Stimulated activated CD4-positive, alpha-beta T cell treated with anti-CD3 and anti-CD28 coated beads, Interleukin-12 subunit alpha, Interleukin-12 subunit beta, amount 100 ng/mL, for 4 hours (primary cell): Measurements from ENCODE around the gene DENR.
"Not testable (repeated sequence)": the region's sequence is repeated elsewhere in the genome, so short reads cannot be mapped to it uniquely, and the experiment has no call there.

Source experiments
- DNase-seq: peaks from one replicate; pipeline ENCODE4 v3.0.0-alpha.2; 2020

The DENR gene

GRCh38 chr12:122743895-122744525 lies 8.6 kb upstream of the DENR start:
- no peak for DNase-seq

- DNase-seq: no peak
Measured at GRCh38 chr12:122747224-122748135, 5.1 kb upstream of the DENR start.

GRCh38 chr12:122749569-122750332 lies 2.9 kb upstream of the DENR start:
- DNase-seq: no peak

GRCh38 chr12:122750781-122751515 lies 1.7 kb upstream of the DENR start:
- not testable (repeated sequence) for DNase-seq

GRCh38 chr12:122753319-122753650 lies 661 bp downstream of the DENR start:
- DNase-seq: no peak

GRCh38 chr12:122754790-122755189 lies 2.2 kb downstream of the DENR start:
- no peak for DNase-seq

GRCh38 chr12:122757568-122757967 lies 4.9 kb downstream of the DENR start:
- DNase-seq: no peak

GRCh38 chr12:122785503-122785902 lies 32.9 kb downstream of the DENR start:
- no peak for DNase-seq

GRCh38 chr12:122788387-122788786 lies 35.8 kb downstream of the DENR start:
- DNase-seq: no peak

GRCh38 chr12:122789637-122790036 lies 37.0 kb downstream of the DENR start:
- no peak for DNase-seq

- no peak for DNase-seq
Measured at GRCh38 chr12:122790393-122791075, 37.9 kb downstream of the DENR start.

GRCh38 chr12:122793685-122794106 lies 41.1 kb downstream of the DENR start:
- no peak for DNase-seq

- no peak for DNase-seq
Measured at GRCh38 chr12:122795807-122796206, 43.2 kb downstream of the DENR start.

- DNase-seq: no peak
Measured at GRCh38 chr12:122799641-122800243, 47.1 kb downstream of the DENR start.

GRCh38 chr12:122803937-122804336 lies 51.3 kb downstream of the DENR start:
- DNase-seq: no peak

GRCh38 chr12:122804957-122805356 lies 52.3 kb downstream of the DENR start:
- not testable (repeated sequence) for DNase-seq

GRCh38 chr12:122807651-122808050 lies 55.0 kb downstream of the DENR start:
- DNase-seq: no peak

- DNase-seq: no peak
Measured at GRCh38 chr12:122811777-122812176, 59.2 kb downstream of the DENR start.

- no peak for DNase-seq
Measured at GRCh38 chr12:122813310-122813713, 60.7 kb downstream of the DENR start.

GRCh38 chr12:122819209-122819785 lies 66.7 kb downstream of the DENR start:
- DNase-seq: no peak

- DNase-seq: no peak
Measured at GRCh38 chr12:122820138-122820537, 67.5 kb downstream of the DENR start.
